NCI-H1417 (cell line): ENCODE data around the gene RAB11FIP3.
A peak's percentile ranks its signal among the peaks of the same experiment; 100 is the strongest.

ENCODE experiments used
- DNase-seq, 3 experiments: peaks; one replicate each; lab custom pipeline; 2025; lab: John Stamatoyannopoulos, UW

The RAB11FIP3 gene

DNA sequence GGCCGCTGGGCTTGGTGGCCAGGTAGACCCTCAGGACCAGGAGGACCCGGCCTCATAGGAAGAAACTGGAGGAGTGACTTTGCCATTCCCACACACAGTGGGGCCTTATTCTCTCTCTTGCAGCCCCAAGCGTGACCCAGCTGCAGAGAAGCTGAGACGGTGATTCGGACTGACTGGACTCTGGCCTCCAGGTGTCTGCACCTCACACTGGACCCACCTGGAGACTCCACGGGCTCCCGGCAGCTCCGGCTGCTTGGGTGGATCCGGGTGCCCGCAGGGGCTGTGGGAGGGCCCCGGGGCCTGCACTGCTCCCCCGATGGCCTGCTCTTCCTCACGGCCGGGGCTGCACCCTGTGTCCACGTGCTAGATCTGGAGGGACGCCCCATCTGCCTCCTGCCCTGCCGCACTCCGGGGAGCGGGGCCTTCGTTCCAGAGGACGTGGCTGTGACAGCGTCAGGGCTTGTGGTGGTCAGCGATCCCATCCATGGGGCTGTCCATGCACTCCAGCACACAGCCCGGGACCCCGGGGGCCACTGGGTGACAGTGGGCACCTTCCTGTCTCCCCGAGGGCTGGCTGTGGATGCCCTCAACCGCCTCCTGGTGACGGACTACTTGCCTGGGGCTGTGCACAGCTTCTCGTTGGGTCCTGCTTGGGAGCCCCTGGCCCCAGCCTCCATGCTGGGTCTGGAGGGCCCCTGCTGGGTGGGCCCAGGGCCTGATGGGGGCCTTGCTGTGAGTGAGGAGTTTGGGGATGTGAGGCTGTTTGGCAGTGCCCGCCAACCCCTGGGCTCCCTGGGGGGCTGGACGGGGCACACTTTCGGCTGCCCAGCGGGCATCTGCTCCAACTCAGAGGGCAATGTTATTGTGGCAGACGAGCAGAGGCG lies 142.2 kb downstream of the RAB11FIP3 start:
- DNase-seq, result no peak

DNA sequence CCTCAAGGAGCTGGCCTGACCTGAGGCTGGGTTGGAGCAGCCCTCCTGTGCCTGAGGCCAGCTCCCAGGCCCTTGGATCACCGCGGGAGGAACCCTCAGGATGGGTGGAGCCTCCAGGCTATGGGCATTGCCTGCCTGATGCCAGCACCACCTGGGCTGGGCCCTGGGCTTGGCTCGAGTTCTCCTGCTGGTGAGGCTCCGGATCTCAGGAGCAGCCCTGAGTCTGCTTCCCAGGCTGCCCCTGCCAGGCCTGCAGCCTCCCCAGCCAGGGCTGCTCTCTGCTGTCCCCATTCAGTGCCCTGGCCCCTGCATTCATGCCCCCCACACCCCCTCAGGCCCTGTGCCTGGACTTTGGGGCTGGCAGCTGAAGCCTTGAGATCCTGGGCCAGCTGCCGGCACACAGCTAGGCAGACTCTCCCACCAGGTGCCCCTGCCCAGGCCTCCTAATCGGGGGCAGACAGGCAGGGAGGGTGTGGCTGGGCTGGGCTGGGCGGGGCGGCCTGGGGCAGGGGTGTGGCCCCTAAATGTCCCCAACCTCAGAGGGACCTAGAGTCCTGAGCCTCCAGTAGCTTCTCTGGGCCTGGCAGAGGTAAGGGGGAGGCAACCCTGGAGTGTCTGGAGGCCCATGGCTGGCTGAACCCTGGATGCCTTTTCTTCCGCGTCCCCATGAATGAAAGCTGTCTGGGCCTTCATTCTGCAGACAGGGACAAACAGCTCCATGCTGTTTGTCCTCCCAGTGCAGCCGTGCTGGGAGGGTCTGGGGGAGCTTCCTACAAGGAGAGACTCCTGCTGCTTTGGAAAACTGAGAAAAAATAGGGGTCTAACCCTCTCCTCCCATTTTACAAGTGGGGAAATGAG lies 143.2 kb downstream of the RAB11FIP3 start:
- DNase-seq, result no peak

DNA sequence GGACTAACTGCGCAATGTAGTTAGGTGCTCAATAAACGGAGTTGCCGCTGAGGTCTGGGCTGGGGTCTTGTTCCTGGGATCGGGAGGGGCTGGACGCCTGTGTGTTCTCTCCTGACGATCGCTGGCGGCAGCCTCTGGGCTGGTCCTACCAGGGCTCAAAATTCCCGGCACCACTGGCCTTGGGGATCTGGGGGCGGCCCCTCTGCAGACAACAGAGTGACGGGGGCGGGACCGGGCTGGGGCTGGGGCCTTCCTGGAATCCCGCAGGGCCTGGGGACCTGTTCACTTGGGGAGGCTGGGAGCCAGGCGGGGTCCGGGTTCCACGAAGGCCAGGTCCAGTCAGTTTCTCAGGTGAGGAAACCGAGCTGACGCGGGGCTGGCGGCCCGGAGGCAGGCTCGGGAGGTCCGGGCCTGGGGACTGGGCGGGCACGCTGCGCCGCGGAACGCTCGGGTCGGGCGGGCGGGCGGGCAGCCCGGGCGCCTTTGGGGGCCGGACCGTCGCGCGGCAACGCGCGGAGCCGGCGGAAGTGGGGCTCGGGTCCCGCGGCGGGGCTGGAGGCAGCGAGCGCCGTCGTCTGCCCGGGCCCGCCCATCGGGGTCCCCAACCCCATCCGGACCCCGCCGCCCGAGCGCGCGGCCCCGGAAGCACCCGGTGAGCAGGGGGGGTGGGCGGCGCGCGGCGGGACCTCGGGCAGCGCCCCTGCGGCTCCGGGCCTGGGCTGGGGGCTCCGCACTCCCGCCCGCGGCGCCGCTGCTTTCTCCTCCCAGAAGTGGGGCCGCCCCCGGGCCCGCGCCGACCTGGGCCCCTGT lies 144.2 kb downstream of the RAB11FIP3 start, which contains the start of gene PIGQ:
Gene PIGQ, plus strand, starts transcription at position 524 of the 810 bp plus-strand sequence. CDS start 4,107 bp downstream, outside the sequence.
- peak; percentile 68 to 78 (median 68) for DNase-seq
